ENCODE results near the gene PRKCA.

DNA sequence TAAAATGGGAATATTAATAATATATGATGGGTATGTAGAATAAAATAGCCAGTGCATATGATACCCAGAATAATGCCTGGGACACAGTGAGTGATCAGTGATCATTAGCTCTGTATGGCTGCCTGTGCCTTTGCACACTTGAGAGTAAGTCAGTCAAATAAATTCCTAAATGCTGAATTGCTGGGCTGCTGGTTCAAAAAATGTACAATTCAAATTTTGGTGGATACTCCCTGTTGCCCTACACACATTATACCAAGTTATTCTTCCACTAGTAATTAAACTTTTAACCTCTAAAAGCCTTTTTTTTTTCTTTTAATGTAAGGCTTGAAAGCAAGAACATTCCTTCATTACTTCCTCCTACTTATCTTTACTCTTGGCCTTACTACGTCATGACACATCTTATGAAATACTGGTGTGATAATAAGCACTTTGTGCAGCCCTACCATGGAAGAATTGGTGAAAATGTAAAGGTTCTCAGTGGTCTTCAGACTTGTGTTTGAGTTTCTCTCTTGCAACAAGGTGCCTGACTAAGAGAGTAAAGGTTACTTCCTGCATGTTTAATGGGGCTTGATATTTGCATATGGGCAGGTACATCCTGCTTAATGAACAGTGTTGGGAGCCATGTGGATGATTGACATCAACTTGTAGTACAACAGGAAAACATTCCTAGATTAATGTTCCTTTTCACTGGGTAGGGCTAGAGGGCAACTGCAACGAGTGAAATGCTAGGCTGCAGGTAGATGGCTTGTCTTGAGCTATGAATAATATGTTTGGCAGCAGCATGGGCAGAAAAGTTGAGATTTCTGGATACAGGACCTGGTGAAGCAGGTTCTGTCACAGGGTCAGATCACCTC, 84.3 kb downstream of the PRKCA start:
- TF ChIP-seq ISL1 (CRISPR knock-in tag; IDR thresholded peaks at IDR 0.05) (no peak), GLIS3 (CRISPR knock-in tag; IDR thresholded peaks at IDR 0.05) (no peak)
